Measurements from ENCODE around the gene SLC35A2.

DNA sequence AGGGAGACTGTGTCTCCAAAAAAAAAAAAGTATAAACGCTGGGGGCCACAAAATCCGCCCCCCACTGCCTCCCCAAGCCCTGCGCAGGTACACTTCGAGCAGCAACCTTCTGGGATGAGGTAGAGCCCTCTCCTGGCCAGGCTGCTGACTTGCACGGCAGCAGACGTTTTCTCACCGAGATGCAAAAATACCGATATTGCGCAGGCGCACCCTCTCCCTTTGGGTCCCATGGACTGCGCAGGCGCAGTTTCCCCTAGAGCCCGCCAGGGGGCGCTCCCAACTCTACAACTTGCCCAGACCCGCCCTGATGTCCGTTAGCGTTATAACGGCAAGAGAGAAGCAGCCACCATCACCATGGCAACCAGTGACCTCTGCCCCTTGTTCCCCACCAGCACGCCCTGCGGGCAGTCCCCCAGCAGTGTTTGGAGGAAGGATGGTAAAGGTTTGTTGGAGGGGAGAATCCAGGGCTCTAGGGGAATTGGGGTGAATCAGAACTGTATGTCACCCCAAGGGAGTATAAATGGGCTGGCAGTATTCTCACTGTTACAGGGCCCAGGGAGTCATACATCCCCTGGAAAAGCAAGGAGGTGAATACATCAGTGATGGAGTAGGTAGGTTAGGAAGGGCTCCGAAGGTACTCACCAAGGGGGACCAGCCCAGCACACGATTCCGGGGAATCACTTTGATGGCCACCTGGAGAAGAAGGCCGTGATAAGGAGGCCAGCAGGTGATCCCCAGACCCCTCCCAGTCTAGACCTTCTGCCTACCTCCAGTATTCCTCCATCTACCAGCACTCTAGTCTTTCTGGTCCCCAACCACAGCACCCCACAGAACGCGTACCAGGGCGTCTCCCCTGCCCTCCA, 5.9 kb upstream of the SLC35A2 start:
- TF ChIP-seq, protein P1, sequence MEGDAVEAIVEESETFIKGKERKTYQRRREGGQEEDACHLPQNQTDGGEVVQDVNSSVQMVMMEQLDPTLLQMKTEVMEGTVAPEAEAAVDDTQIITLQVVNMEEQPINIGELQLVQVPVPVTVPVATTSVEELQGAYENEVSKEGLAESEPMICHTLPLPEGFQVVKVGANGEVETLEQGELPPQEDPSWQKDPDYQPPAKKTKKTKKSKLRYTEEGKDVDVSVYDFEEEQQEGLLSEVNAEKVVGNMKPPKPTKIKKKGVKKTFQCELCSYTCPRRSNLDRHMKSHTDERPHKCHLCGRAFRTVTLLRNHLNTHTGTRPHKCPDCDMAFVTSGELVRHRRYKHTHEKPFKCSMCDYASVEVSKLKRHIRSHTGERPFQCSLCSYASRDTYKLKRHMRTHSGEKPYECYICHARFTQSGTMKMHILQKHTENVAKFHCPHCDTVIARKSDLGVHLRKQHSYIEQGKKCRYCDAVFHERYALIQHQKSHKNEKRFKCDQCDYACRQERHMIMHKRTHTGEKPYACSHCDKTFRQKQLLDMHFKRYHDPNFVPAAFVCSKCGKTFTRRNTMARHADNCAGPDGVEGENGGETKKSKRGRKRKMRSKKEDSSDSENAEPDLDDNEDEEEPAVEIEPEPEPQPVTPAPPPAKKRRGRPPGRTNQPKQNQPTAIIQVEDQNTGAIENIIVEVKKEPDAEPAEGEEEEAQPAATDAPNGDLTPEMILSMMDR (IDR thresholded peaks at IDR 0.05) = peak; percentile 73 to 97 (median 96)
- TF ChIP-seq POLR2A (IDR thresholded peaks at IDR 0.05) = peak in 1 of 3 donors; percentile 3

Measured in body of pancreas (tissue), 4 donors.